K562 (cell line): ENCODE results near the gene S100A3. TPM values are rescaled to one million over a fixed set of nuclear protein-coding genes. Genes with fewer than 3 reads are reported as not detected.

ENCODE experiments used
- BCL6 ChIP-seq: fragments of 250-450 bp; sonication (Bioruptor Pico); IDR thresholded peaks from 2 replicates; pipeline ENCODE4 v1.4.0; 2020
- C11orf30 ChIP-seq: fragments of 450-650 bp; IDR thresholded peaks from 2 replicates; pipeline ENCODE4 v1.6.1; 2016; ENCODE audit warnings: low read depth, mild to moderate bottlenecking
- CBFA2T3 ChIP-seq: fragments of 450-650 bp; IDR thresholded peaks from 2 replicates; pipeline ENCODE4 v1.6.1; 2017
- CHD4 ChIP-seq: fragments of 200-600 bp; sonication (generic); IDR thresholded peaks from 3 replicates; pipeline ENCODE4 v1.6.1; 2012; ENCODE audit warnings: low read depth, mild to moderate bottlenecking, mixed read lengths, low read length, inconsistent platforms; ENCODE audit not compliant: insufficient read depth, insufficient replicate concordance, poor library complexity, severe bottlenecking
- HMG20B ChIP-seq: fragments of 250-450 bp; sonication (Bioruptor Pico); IDR thresholded peaks from 2 replicates; pipeline ENCODE4 v1.5.0; 2021; ENCODE audit warnings: mild to moderate bottlenecking
- HMGXB4 ChIP-seq: sonication (generic); formaldehyde crosslinking; IDR thresholded peaks from 2 replicates; pipeline ENCODE4 v1.8.1; 2023; ENCODE audit warnings: mild to moderate bottlenecking, missing genetic modification reagents
- KLF6 ChIP-seq: fragments of 250-450 bp; sonication (Bioruptor Pico); IDR thresholded peaks from 2 replicates; pipeline ENCODE4 v1.4.0; 2020; ENCODE audit warnings: mild to moderate bottlenecking, moderate library complexity, borderline replicate concordance
- L3MBTL2 ChIP-seq: fragments of 450-650 bp; IDR thresholded peaks from 2 replicates; pipeline ENCODE4 v1.6.1; 2016; ENCODE audit warnings: mild to moderate bottlenecking, moderate library complexity
- MBD2 ChIP-seq: sonication (generic); IDR thresholded peaks from 2 replicates; pipeline ENCODE4 v1.6.1; 2016; ENCODE audit warnings: low read depth, borderline replicate concordance
- MEF2D ChIP-seq: conservative IDR thresholded peaks from 2 replicates; pipeline ENCODE4 v1.6.1; 2016; ENCODE audit warnings: low read depth, missing genetic modification characterization, missing compliant biosample characterization
- MEIS2 ChIP-seq: fragments of 450-650 bp; IDR thresholded peaks from 2 replicates; pipeline ENCODE4 v1.6.1; 2014; ENCODE audit warnings: mild to moderate bottlenecking; ENCODE audit not compliant: partially characterized antibody
- MYBL2 ChIP-seq, 2 experiments: fragments of 450-650 bp in 1 of 2; sonication (generic) in 1 of 2; formaldehyde crosslinking in 1 of 2; IDR thresholded peaks; 2 replicates each; pipeline versions ENCODE4 v1.6.1 to v1.8.1; 2017 to 2022; ENCODE audit warnings: borderline replicate concordance in 1 of 2, inconsistent platforms in 1 of 2, low read depth in 1 of 2, mild to moderate bottlenecking in 1 of 2, missing genetic modification reagents in 1 of 2, moderate library complexity in 1 of 2
- NRF1 ChIP-seq, 2 experiments: fragments of 450-650 bp; IDR thresholded peaks in 1 of 2; conservative IDR thresholded peaks in 1 of 2; 2 replicates each; pipeline ENCODE4 v1.6.1; 2014; ENCODE audit warnings: mild to moderate bottlenecking in 2 of 2
- NUFIP1 ChIP-seq: fragments of 450-650 bp; IDR thresholded peaks from 2 replicates; pipeline ENCODE4 v1.6.1; 2018; ENCODE audit not compliant: partially characterized antibody
- POLR3A ChIP-seq: IDR thresholded peaks from 2 replicates; pipeline ENCODE4 v1.6.1; 2011; ENCODE audit warnings: borderline replicate concordance, mild to moderate bottlenecking, moderate library complexity; ENCODE audit not compliant: insufficient read length, insufficient read depth; ENCODE audit errors: extremely low read depth
- PRPF4 ChIP-seq: fragments of 200-400 bp; formaldehyde crosslinking; IDR thresholded peaks from one replicate; pipeline ENCODE4 v1.6.1; 2017; ENCODE audit warnings: low read length, low read depth, mild to moderate bottlenecking; ENCODE audit not compliant: insufficient read depth, poor library complexity, severe bottlenecking
- RBM17 ChIP-seq: fragments of 200-400 bp; formaldehyde crosslinking; IDR thresholded peaks from 2 replicates; pipeline ENCODE4 v1.6.1; 2017; ENCODE audit warnings: low read depth, mild to moderate bottlenecking, low read length, borderline replicate concordance
- RBM25 ChIP-seq: fragments of 200-400 bp; formaldehyde crosslinking; IDR thresholded peaks from 2 replicates; pipeline ENCODE4 v1.6.1; 2018; ENCODE audit warnings: low read length, low read depth, moderate library complexity; ENCODE audit not compliant: severe bottlenecking
- SAFB ChIP-seq: fragments of 200-400 bp; formaldehyde crosslinking; IDR thresholded peaks from 2 replicates; pipeline ENCODE4 v1.6.1; 2017; ENCODE audit warnings: low read depth, low read length, borderline replicate concordance
- SMAD2 ChIP-seq: fragments of 150-350 bp; IDR thresholded peaks from 2 replicates; pipeline ENCODE4 v1.6.1; 2014; ENCODE audit warnings: low read depth, mild to moderate bottlenecking, low read length
- SOX6 ChIP-seq: fragments of 450-650 bp; IDR thresholded peaks from 2 replicates; pipeline ENCODE4 v1.6.1; 2014; ENCODE audit warnings: mild to moderate bottlenecking
- STAG1 ChIP-seq: sonication (generic); formaldehyde crosslinking; IDR thresholded peaks from 2 replicates; pipeline ENCODE4 v1.5.0; 2020; ENCODE audit warnings: missing genetic modification reagents, borderline replicate concordance
- ZNF124 ChIP-seq: sonication (generic); formaldehyde crosslinking; IDR thresholded peaks from 2 replicates; pipeline ENCODE4 v1.8.1; 2022; ENCODE audit warnings: missing genetic modification reagents
- ZNF197 ChIP-seq: fragments of 200-800 bp; sonication (Bioruptor generic); IDR thresholded peaks from 2 replicates; pipeline ENCODE4 v1.6.1; 2016; ENCODE audit warnings: low read depth, missing genetic modification characterization, missing compliant biosample characterization
- ZNF263 ChIP-seq: sonication (generic); formaldehyde crosslinking; IDR thresholded peaks from 2 replicates; pipeline ENCODE4 v1.8.0; 2022; ENCODE audit warnings: mild to moderate bottlenecking, missing genetic modification reagents, borderline replicate concordance
- ZNF431 ChIP-seq: sonication (generic); formaldehyde crosslinking; IDR thresholded peaks from 2 replicates; pipeline ENCODE4 v1.8.0; 2022; ENCODE audit warnings: mild to moderate bottlenecking, missing genetic modification reagents
- ZNF444 ChIP-seq: fragments of 250-450 bp; sonication (Bioruptor Pico); IDR thresholded peaks from 2 replicates; pipeline ENCODE4 v1.4.0; 2020; ENCODE audit warnings: mild to moderate bottlenecking, moderate library complexity
- ZNF586 ChIP-seq: fragments of 450-650 bp; formaldehyde crosslinking; conservative IDR thresholded peaks from 2 replicates; pipeline ENCODE4 v1.4.0; 2020; ENCODE audit warnings: mild to moderate bottlenecking, moderate library complexity
- polyA plus RNA-seq, 8 experiments: library from polyadenylated mRNA; depleted of rRNA in 4 of 8; stranded (reverse) in 5 of 8; unstranded in 3 of 8; fragments of >200 nt; fragmentation: Nextera tagmentation in 2 of 8; fragmentation: Illumina TruSeq in 1 of 8; extraction: Ambion mirVana in 2 of 8; extraction: Trizol in 1 of 8; gene quantifications; 2 replicates each; pipeline versions ENCODE4 v1.2.1 to v1.2.3, GENCODE V29; 2011 to 2014; ENCODE audit warnings: inconsistent platforms in 1 of 8, missing spikeins in 1 of 8
- total RNA-seq, 7 experiments: library from RNA; depleted of rRNA in 6 of 7; stranded (reverse); fragments of >200 nt in 6 of 7; fragmentation: Illumina TruSeq in 2 of 7; extraction: Trizol in 2 of 7; gene quantifications; 2 replicates each; pipeline versions ENCODE4 v1.2.1 to v1.2.3, GENCODE V29; 2011 to 2021; ENCODE audit warnings: low replicate concordance in 1 of 7

S100A3 gene
- total and polyA plus RNA-seq, 9 of the 15 experiments (the other 6 are each of a cell fraction or from before 2014, with no cell fraction given): 0.08 to 1.7 (median 0.18) TPM; not detected in 4

DNA sequence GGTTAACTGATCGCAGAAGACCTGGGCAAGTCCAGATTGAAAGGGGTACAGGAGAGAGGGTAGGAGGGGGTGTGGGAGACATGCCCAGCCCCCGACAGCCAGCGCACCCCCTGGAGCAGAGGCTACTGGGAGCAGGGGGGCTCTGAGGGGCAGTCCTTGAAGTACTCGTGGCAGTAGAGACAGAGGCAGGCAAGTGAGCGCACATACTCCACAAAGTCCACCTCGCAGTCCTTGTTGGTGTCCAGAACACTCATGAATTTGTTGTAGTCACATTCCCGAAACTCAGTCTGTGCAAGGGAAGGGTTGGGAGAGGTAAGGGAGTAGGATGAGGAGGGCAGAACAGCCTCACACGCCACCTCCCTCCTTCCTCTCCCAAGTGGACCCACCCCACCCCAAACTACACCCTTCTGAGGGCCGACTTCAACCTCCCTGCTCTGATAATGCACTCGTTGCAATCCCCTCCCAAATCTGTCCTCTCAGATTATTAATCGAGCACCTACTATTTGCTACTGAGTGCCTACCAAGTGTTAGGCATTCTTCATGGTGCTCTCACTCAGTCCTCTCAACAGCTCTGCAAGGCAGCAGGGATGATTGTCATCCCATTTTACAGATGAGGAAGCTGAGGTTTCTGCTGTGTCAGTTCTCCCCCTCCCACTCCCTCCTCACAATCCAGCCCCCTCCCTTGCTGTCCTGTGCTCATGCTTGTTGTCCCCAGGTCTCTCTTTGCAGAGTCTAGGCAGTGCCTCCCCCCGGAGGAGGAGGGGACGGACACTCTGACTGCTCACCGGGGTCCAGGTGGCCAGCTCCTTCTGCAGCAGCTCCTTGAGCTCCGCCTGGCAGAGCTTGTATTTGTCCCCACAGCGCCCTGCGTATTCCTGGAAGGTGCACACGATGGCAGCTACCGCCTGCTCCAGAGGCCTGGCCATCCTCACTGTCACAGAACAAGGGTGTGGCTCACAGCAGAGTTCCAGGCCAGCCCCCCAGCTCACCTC lies 1.2 kb downstream of the S100A3 start (continued):
- no peak for TF ChIP-seq ZNF586 (CRISPR knock-in tag)
- TF ChIP-seq RBM25: peak; percentile 78
- TF ChIP-seq SMAD2: no peak
- TF ChIP-seq MEF2D (tag): no peak
- TF ChIP-seq ZNF431 (CRISPR knock-in tag): no peak
- TF ChIP-seq MBD2: no peak
- no peak for TF ChIP-seq CBFA2T3
- no peak for TF ChIP-seq BCL6 (CRISPR knock-in tag)
- TF ChIP-seq HMG20B (CRISPR knock-in tag): no peak
- no peak for TF ChIP-seq SAFB
- no peak for TF ChIP-seq STAG1 (CRISPR knock-in tag)
- TF ChIP-seq SOX6: no peak
- TF ChIP-seq MEIS2: no peak
- no peak for TF ChIP-seq MYBL2 (IDR thresholded peaks at IDR 0.05; ENCODE audit: low read depth)
- TF ChIP-seq MYBL2 (CRISPR knock-in tag; IDR thresholded peaks at IDR 0.05; ENCODE audit: borderline replicate concordance): no peak
- TF ChIP-seq ZNF124 (CRISPR knock-in tag): no peak
- TF ChIP-seq ZNF444 (CRISPR knock-in tag): no peak
- no peak for TF ChIP-seq KLF6 (CRISPR knock-in tag)
- 0 out of 2 replicates have a peak, but pooled peaks have one; percentile 13 for TF ChIP-seq C11orf30
- TF ChIP-seq NRF1 (conservative IDR thresholded peaks at IDR 0.05 in 1 of 2, IDR thresholded peaks at IDR 0.05 in 1 of 2): no peak
- no peak for TF ChIP-seq PRPF4
- no peak for TF ChIP-seq ZNF197 (CRISPR knock-in tag)
- TF ChIP-seq NUFIP1: no peak
- peak; percentile 37 for TF ChIP-seq CHD4
- TF ChIP-seq HMGXB4: no peak
- TF ChIP-seq RBM17: no peak
- no peak for TF ChIP-seq ZNF263
- TF ChIP-seq POLR3A: no peak
- no peak for TF ChIP-seq L3MBTL2
